Measurements from ENCODE around the gene MYBPC1. TPM values are rescaled to one million over a fixed set of nuclear protein-coding genes. Genes with fewer than 3 reads are reported as not detected.

The MYBPC1 gene
- total RNA-seq, 1 experiment from 2014 or later, result not detected

- no peak overlapping the region for H4K5ac ChIP-seq (ENCODE audit: insufficient read length, low read depth, low read length)
- no peak overlapping the region for H2BK5ac ChIP-seq (ENCODE audit: insufficient read length, low read length)
- H3K14ac ChIP-seq (ENCODE audit: insufficient read depth, low read length), result no peak overlapping the region
- H2AK5ac ChIP-seq (ENCODE audit: insufficient read length, low read length), result no peak overlapping the region
- Mint-ChIP-seq H3K9me3 (peaks cover 24 to 25% of the 10 kb centered on the region in 2 experiments), H3K27me3 (ENCODE audit: low read depth) (no peaks in the 10 kb centered on the region; the same call in 1 of the 2 replicates), H3K4me3 (no peak overlapping the region), H3K27ac (no peak overlapping the region), H3K36me3 (ENCODE audit: insufficient read depth in 1 of 3, low read depth in 3 of 3) (peaks cover 3 to 19% (median 13%) of the 10 kb centered on the region in 3 experiments; a peak in 6 of 7 replicates), H3K4me1 (peaks cover 11 to 18% of the 10 kb centered on the region in 2 experiments)
- WGBS (ENCODE audit: extremely low coverage, insufficient read length, low lambda C conversion rate), result no CpG with 5 or more reads among the region's 4 CpGs
- no peaks in the 10 kb centered on the region for H3K79me2 ChIP-seq (ENCODE audit: insufficient read depth, low read length)
- DNase-seq, result no peak
- H3K4me2 ChIP-seq (ENCODE audit: insufficient read depth, insufficient read length, low read length), result no peak overlapping the region
- H3K9me3 ChIP-seq (ENCODE audit: control insufficient read depth, low read depth, low read length), result no peaks in the 10 kb centered on the region
- no peak overlapping the region for H3K23ac ChIP-seq (ENCODE audit: insufficient read length, low read depth, low read length)
- H3K27ac ChIP-seq (ENCODE audit: insufficient read length, low read depth, low read length), result no peak overlapping the region
- no peak overlapping the region for H3T11ph ChIP-seq (ENCODE audit: low read length)
- no peaks in the 10 kb centered on the region for H3K23me2 ChIP-seq (ENCODE audit: insufficient read length, low read depth, low read length, poor library complexity, severe bottlenecking)
- no peak overlapping the region for H2BK15ac ChIP-seq (ENCODE audit: low read depth, low read length)
- no peaks in the 10 kb centered on the region for H3K79me1 ChIP-seq (ENCODE audit: insufficient read depth, low read depth, low read length, poor library complexity, severe bottlenecking)
- no peak overlapping the region for H3K56ac ChIP-seq (ENCODE audit: insufficient read length, low read depth, low read length)
- H4K91ac ChIP-seq (ENCODE audit: insufficient read length, low read depth, low read length), result no peak overlapping the region
- no peak for TF ChIP-seq CTCF (conservative IDR thresholded peaks at IDR 0.05)
- H2BK20ac ChIP-seq (ENCODE audit: low read depth, low read length, poor library complexity, severe bottlenecking), result no peak overlapping the region
- H4K8ac ChIP-seq (replicated peaks; ENCODE audit: insufficient read length, low read depth, low read length), result no peak overlapping the region
- no peak overlapping the region for H2AFZ ChIP-seq (ENCODE audit: low read length)
- H4K20me1 ChIP-seq (ENCODE audit: control insufficient read depth, insufficient read depth, insufficient read length), result no peaks in the 10 kb centered on the region
- no peaks in the 10 kb centered on the region for H3K4me1 ChIP-seq (ENCODE audit: insufficient read depth, low read length)
- no peak overlapping the region for H3K9ac ChIP-seq (ENCODE audit: extremely low read depth, insufficient read length, low read length)
- no peak overlapping the region for H2BK12ac ChIP-seq (ENCODE audit: insufficient read length, low read depth, low read length)
- no peak overlapping the region for H3K4ac ChIP-seq (ENCODE audit: low read depth, low read length)
- no peak overlapping the region for H2BK120ac ChIP-seq (ENCODE audit: low read depth, low read length, poor library complexity, severe bottlenecking)
- H3K27me3 ChIP-seq (ENCODE audit: insufficient read depth, low read length), result no peaks in the 10 kb centered on the region
- no peak overlapping the region for H3K18ac ChIP-seq (ENCODE audit: insufficient read length, low read depth, low read length)
Measured at GRCh38 chr12:101552277-101552676, 42.5 kb upstream of the MYBPC1 start.
